ENCODE results near the gene MTREX.

MTREX gene

GRCh38 chr5:55377810-55378209, 70.0 kb downstream of the MTREX start:
- TF ChIP-seq USF1 (IDR thresholded peaks at IDR 0.05) (no peak), MAX (IDR thresholded peaks at IDR 0.05) (no peak), EGR1 (IDR thresholded peaks at IDR 0.05) (no peak), YY1 (IDR thresholded peaks at IDR 0.05; ENCODE audit: low read depth) (no peak), CEBPB (IDR thresholded peaks at IDR 0.05) (no peak), EP300 (IDR thresholded peaks at IDR 0.05; ENCODE audit: borderline replicate concordance) (no peak), TCF12 (IDR thresholded peaks at IDR 0.05; ENCODE audit: low read depth) (no peak), TEAD4 (IDR thresholded peaks at IDR 0.05) (no peak), TAF1 (IDR thresholded peaks at IDR 0.05; ENCODE audit: low read depth) (no peak), CREB1 (IDR thresholded peaks at IDR 0.05; ENCODE audit: low read depth) (no peak)

GRCh38 chr5:55383254-55383653, 75.5 kb downstream of the MTREX start:
- TF ChIP-seq RAD21 (IDR thresholded peaks at IDR 0.05; ENCODE audit: low read depth) (no peak), FOXM1 (IDR thresholded peaks at IDR 0.05; ENCODE audit: borderline replicate concordance, low read depth) (no peak), MAX (IDR thresholded peaks at IDR 0.05) (no peak), TAF1 (IDR thresholded peaks at IDR 0.05; ENCODE audit: low read depth) (no peak), ZBTB7A (IDR thresholded peaks at IDR 0.05; ENCODE audit: low read depth) (no peak), TEAD4 (IDR thresholded peaks at IDR 0.05) (no peak), EP300 (IDR thresholded peaks at IDR 0.05; ENCODE audit: borderline replicate concordance) (no peak), NFIC (IDR thresholded peaks at IDR 0.05) (no peak), CREB1 (IDR thresholded peaks at IDR 0.05; ENCODE audit: low read depth) (no peak), USF1 (IDR thresholded peaks at IDR 0.05) (no peak), EGR1 (IDR thresholded peaks at IDR 0.05) (no peak), REST (IDR thresholded peaks at IDR 0.05; ENCODE audit: low read depth) (no peak), CEBPB (IDR thresholded peaks at IDR 0.05) (no peak), YY1 (IDR thresholded peaks at IDR 0.05; ENCODE audit: low read depth) (no peak), TCF12 (IDR thresholded peaks at IDR 0.05; ENCODE audit: low read depth) (no peak)

GRCh38 chr5:55384072-55384471, 76.3 kb downstream of the MTREX start:
- TF ChIP-seq ZBTB7A (IDR thresholded peaks at IDR 0.05; ENCODE audit: low read depth), result no peak
- no peak for TF ChIP-seq TAF1 (IDR thresholded peaks at IDR 0.05; ENCODE audit: low read depth)
- TF ChIP-seq MAX (IDR thresholded peaks at IDR 0.05), result no peak
- TF ChIP-seq EP300 (IDR thresholded peaks at IDR 0.05; ENCODE audit: borderline replicate concordance), result no peak
- no peak for TF ChIP-seq YY1 (IDR thresholded peaks at IDR 0.05; ENCODE audit: low read depth)
- TF ChIP-seq EGR1 (IDR thresholded peaks at IDR 0.05), result no peak
- TF ChIP-seq USF1 (IDR thresholded peaks at IDR 0.05), result no peak
- TF ChIP-seq CREB1 (IDR thresholded peaks at IDR 0.05; ENCODE audit: low read depth), result no peak

GRCh38 chr5:55385227-55385626, 77.4 kb downstream of the MTREX start:
- TF ChIP-seq TCF12 (IDR thresholded peaks at IDR 0.05; ENCODE audit: low read depth) (no peak), MAX (IDR thresholded peaks at IDR 0.05) (no peak), TEAD4 (IDR thresholded peaks at IDR 0.05) (no peak), RAD21 (IDR thresholded peaks at IDR 0.05; ENCODE audit: low read depth) (no peak), CREB1 (IDR thresholded peaks at IDR 0.05; ENCODE audit: low read depth) (no peak), FOXM1 (IDR thresholded peaks at IDR 0.05; ENCODE audit: borderline replicate concordance, low read depth) (no peak), CEBPB (IDR thresholded peaks at IDR 0.05) (no peak), EP300 (IDR thresholded peaks at IDR 0.05; ENCODE audit: borderline replicate concordance) (no peak), TAF1 (IDR thresholded peaks at IDR 0.05; ENCODE audit: low read depth) (no peak), NFIC (IDR thresholded peaks at IDR 0.05) (no peak), REST (IDR thresholded peaks at IDR 0.05; ENCODE audit: low read depth) (no peak)

GRCh38 chr5:55385846-55386245, 78.1 kb downstream of the MTREX start:
- TF ChIP-seq MAX (IDR thresholded peaks at IDR 0.05), result no peak
- no peak for TF ChIP-seq ZBTB7A (IDR thresholded peaks at IDR 0.05; ENCODE audit: low read depth)
- no peak for TF ChIP-seq NFIC (IDR thresholded peaks at IDR 0.05)
- TF ChIP-seq USF1 (IDR thresholded peaks at IDR 0.05), result no peak
- no peak for TF ChIP-seq RAD21 (IDR thresholded peaks at IDR 0.05; ENCODE audit: low read depth)
- TF ChIP-seq CEBPB (IDR thresholded peaks at IDR 0.05), result no peak
- no peak for TF ChIP-seq FOXM1 (IDR thresholded peaks at IDR 0.05; ENCODE audit: borderline replicate concordance, low read depth)
- no peak for TF ChIP-seq TCF12 (IDR thresholded peaks at IDR 0.05; ENCODE audit: low read depth)
- no peak for TF ChIP-seq TEAD4 (IDR thresholded peaks at IDR 0.05)
- no peak for TF ChIP-seq CREB1 (IDR thresholded peaks at IDR 0.05; ENCODE audit: low read depth)
- no peak for TF ChIP-seq EGR1 (IDR thresholded peaks at IDR 0.05)
- TF ChIP-seq REST (IDR thresholded peaks at IDR 0.05; ENCODE audit: low read depth), result no peak
- no peak for TF ChIP-seq YY1 (IDR thresholded peaks at IDR 0.05; ENCODE audit: low read depth)
- no peak for TF ChIP-seq TAF1 (IDR thresholded peaks at IDR 0.05; ENCODE audit: low read depth)
- no peak for TF ChIP-seq EP300 (IDR thresholded peaks at IDR 0.05; ENCODE audit: borderline replicate concordance)
